ENCODE results near the gene GOLGA6C. TPM values are rescaled to one million over a fixed set of nuclear protein-coding genes. Genes with fewer than 3 reads are reported as not detected.
"Not testable (repeated sequence)": the region's sequence is repeated elsewhere in the genome, so short reads cannot be mapped to it uniquely, and the experiment has no call there.

Gene GOLGA6C
- total and polyA plus RNA-seq, 2 donors (not counting 1 experiment from before 2014, with no cell fraction given), result not detected

GRCh38 chr15:75225951-75226732, 32.0 kb upstream of the GOLGA6C start:
- no peaks in the 10 kb centered on the region for H3K9me3 ChIP-seq (ENCODE audit: control extremely low read depth in 1 of 3, control insufficient read depth in 2 of 3, insufficient read depth in 1 of 3, low read length in 2 of 3)
- peaks cover 0 to 4% (median 1%) of the 10 kb centered on the region in 4 experiments for H3K27me3 ChIP-seq (replicated peaks in 1 of 4; ENCODE audit: control extremely low read depth in 1 of 4, control insufficient read depth in 3 of 4, insufficient read depth in 4 of 4, low read length in 3 of 4)
- no peaks in the 10 kb centered on the region for H4K20me1 ChIP-seq (ENCODE audit: control insufficient read depth, insufficient read depth, low read length, poor library complexity, severe bottlenecking)
- H2AFZ ChIP-seq (ENCODE audit: insufficient read depth, low read depth, low read length, poor library complexity, severe bottlenecking), result no peak overlapping the region
- no peaks in the 10 kb centered on the region for H3K79me2 ChIP-seq (ENCODE audit: control insufficient read depth, insufficient read depth, low read length)
- H3K27ac Mint-ChIP-seq, result no peak overlapping the region
- ChIA-PET CTCF (interaction anchor here (0.6 kb wide), 1 partner anchor 279 kb away, joined by 3 read pairs; no protein-coding TSS in a partner anchor), POLR2A (no interaction called here)
- H3K36me3 ChIP-seq (replicated peaks in 1 of 2; ENCODE audit: control extremely low read depth in 1 of 2, control insufficient read depth in 1 of 2, extremely low read depth in 1 of 2, insufficient read depth in 2 of 2, low read length in 1 of 2), result no peaks in the 10 kb centered on the region
- 95% methylated on average over 13 of the region's 16 CpGs for WGBS (ENCODE audit: insufficient coverage)
- H3K27me3 Mint-ChIP-seq, result peaks cover 3% of the 10 kb centered on the region
- H3K4me3 ChIP-seq (ENCODE audit: control extremely low read depth in 1 of 5, extremely low read depth in 1 of 5, insufficient read depth in 1 of 5, low read depth in 2 of 5, low read length in 4 of 5), result no peak overlapping the region
- DNase-seq, result no peak
- TF ChIP-seq, protein P1, sequence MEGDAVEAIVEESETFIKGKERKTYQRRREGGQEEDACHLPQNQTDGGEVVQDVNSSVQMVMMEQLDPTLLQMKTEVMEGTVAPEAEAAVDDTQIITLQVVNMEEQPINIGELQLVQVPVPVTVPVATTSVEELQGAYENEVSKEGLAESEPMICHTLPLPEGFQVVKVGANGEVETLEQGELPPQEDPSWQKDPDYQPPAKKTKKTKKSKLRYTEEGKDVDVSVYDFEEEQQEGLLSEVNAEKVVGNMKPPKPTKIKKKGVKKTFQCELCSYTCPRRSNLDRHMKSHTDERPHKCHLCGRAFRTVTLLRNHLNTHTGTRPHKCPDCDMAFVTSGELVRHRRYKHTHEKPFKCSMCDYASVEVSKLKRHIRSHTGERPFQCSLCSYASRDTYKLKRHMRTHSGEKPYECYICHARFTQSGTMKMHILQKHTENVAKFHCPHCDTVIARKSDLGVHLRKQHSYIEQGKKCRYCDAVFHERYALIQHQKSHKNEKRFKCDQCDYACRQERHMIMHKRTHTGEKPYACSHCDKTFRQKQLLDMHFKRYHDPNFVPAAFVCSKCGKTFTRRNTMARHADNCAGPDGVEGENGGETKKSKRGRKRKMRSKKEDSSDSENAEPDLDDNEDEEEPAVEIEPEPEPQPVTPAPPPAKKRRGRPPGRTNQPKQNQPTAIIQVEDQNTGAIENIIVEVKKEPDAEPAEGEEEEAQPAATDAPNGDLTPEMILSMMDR (IDR thresholded peaks at IDR 0.05), result no peak
- no peak for TF ChIP-seq EZH2 (IDR thresholded peaks at IDR 0.05; ENCODE audit: borderline replicate concordance, insufficient read depth, low read depth, low read length, poor library complexity, severe bottlenecking)
- no peaks in the 10 kb centered on the region for H3K4me1 Mint-ChIP-seq
- ATAC-seq (ENCODE audit: low read depth), result no peak
- intact Hi-C loops (cut with micrococcal nuclease), result no loop called here
- no peak overlapping the region for H3K9ac ChIP-seq (ENCODE audit: low read length)
- H3K9me3 Mint-ChIP-seq (ENCODE audit: insufficient read depth), result no peaks in the 10 kb centered on the region
- no peak overlapping the region for H3K27ac ChIP-seq (ENCODE audit: low read length in 2 of 2)
- H3K4me2 ChIP-seq (replicated peaks; ENCODE audit: low read depth, low read length, poor library complexity, severe bottlenecking), result no peak overlapping the region
- H3K4me3 Mint-ChIP-seq, result no peak overlapping the region
- no peaks in the 10 kb centered on the region for H3K4me1 ChIP-seq (ENCODE audit: control insufficient read depth in 2 of 2, insufficient read depth in 2 of 2, low read length in 2 of 2)

- H3K27me3 ChIP-seq (replicated peaks in 1 of 4; ENCODE audit: control extremely low read depth in 1 of 4, control insufficient read depth in 3 of 4, insufficient read depth in 4 of 4, low read length in 3 of 4); H3K9me3 ChIP-seq (ENCODE audit: control extremely low read depth in 1 of 3, control insufficient read depth in 2 of 3, insufficient read depth in 1 of 3, low read length in 2 of 3); H3K9me3 Mint-ChIP-seq (ENCODE audit: insufficient read depth); H3K27ac Mint-ChIP-seq; H3K27me3 Mint-ChIP-seq; POLR2A ChIA-PET; H3K79me2 ChIP-seq (ENCODE audit: control insufficient read depth, insufficient read depth, low read length); H3K4me1 Mint-ChIP-seq; DNase-seq; H3K36me3 ChIP-seq (replicated peaks in 1 of 2; ENCODE audit: control extremely low read depth in 1 of 2, control insufficient read depth in 1 of 2, extremely low read depth in 1 of 2, insufficient read depth in 2 of 2, low read length in 1 of 2); H3K4me3 ChIP-seq (ENCODE audit: control extremely low read depth in 1 of 5, extremely low read depth in 1 of 5, insufficient read depth in 1 of 5, low read depth in 2 of 5, low read length in 4 of 5); H3K4me2 ChIP-seq (replicated peaks; ENCODE audit: low read depth, low read length, poor library complexity, severe bottlenecking); H3K27ac ChIP-seq (ENCODE audit: low read length in 2 of 2); H3K4me1 ChIP-seq (ENCODE audit: control insufficient read depth in 2 of 2, insufficient read depth in 2 of 2, low read length in 2 of 2); intact Hi-C loops (cut with micrococcal nuclease); H4K20me1 ChIP-seq (ENCODE audit: control insufficient read depth, insufficient read depth, low read length, poor library complexity, severe bottlenecking); ATAC-seq (ENCODE audit: low read depth); H2AFZ ChIP-seq (ENCODE audit: insufficient read depth, low read depth, low read length, poor library complexity, severe bottlenecking); H3K4me3 Mint-ChIP-seq; H3K9ac ChIP-seq (ENCODE audit: low read length): not testable (repeated sequence)
- CTCF ChIA-PET, result interaction anchor here (0.6 kb wide), 1 partner anchor 280 kb away, joined by 3 read pairs; no protein-coding TSS in a partner anchor
- 98% methylated on average over 5 of the region's 7 CpGs for WGBS (ENCODE audit: insufficient coverage)
Measured at GRCh38 chr15:75227112-75227511, 31.0 kb upstream of the GOLGA6C start.

Data from B cell (primary cell).